GM19351 (cell line): ENCODE data around the gene PANX2.
A peak's percentile ranks its signal among the peaks of the same experiment; 100 is the strongest.
"Not testable (repeated sequence)": the region's sequence is repeated elsewhere in the genome, so short reads cannot be mapped to it uniquely, and the experiment has no call there.

Experiments
- ATAC-seq: cut with Tn5 transposase; IDR thresholded peaks from one replicate; pipeline ENCODE4 v1.9.1; 2021; ENCODE audit warnings: mild to moderate bottlenecking, moderate library complexity; ENCODE audit not compliant: unreplicated experiment

The PANX2 gene

GRCh38 chr22:50196256-50196655 lies 25.7 kb downstream of the PANX2 start:
- ATAC-seq: no peak

DNA sequence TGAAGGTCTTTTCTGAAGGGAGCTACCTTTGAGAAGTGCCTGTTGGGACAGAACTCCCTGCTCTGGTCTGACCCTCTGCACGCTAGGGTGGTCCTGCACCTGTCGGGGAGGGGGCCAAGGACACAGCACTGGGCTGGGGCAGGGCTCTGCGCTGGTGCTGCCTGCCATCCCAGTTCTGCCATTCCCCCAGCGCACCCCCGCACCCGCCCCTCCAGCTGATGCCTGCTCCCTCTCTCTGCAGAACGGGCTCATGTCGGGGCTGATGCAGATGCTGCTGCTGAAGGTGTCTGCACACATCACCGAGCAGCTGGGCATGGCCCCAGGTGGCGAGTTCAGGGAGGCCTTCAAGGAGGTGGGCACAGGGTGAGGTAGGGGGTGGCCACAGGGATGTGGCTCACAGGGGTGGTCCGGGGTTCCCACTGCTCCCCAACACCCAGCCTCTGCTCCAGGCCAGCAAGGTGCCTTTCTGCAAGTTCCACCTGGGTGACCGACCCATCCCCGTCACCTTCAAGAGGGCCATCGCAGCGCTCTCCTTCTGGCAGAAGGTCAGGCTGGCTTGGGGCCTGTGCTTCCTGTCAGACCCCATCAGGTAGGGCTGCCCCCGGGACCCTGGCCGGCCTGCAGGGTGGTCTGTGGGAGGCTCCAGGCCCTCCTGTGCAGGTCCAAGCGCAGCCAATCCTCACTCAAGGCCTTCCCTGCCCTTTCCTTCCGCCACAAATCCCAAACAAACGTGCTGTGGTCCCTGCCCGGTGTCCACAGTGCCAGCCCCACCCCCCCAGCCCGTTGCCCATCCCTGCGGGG lies 26.7 kb downstream of the PANX2 start:
- no peak for ATAC-seq

DNA sequence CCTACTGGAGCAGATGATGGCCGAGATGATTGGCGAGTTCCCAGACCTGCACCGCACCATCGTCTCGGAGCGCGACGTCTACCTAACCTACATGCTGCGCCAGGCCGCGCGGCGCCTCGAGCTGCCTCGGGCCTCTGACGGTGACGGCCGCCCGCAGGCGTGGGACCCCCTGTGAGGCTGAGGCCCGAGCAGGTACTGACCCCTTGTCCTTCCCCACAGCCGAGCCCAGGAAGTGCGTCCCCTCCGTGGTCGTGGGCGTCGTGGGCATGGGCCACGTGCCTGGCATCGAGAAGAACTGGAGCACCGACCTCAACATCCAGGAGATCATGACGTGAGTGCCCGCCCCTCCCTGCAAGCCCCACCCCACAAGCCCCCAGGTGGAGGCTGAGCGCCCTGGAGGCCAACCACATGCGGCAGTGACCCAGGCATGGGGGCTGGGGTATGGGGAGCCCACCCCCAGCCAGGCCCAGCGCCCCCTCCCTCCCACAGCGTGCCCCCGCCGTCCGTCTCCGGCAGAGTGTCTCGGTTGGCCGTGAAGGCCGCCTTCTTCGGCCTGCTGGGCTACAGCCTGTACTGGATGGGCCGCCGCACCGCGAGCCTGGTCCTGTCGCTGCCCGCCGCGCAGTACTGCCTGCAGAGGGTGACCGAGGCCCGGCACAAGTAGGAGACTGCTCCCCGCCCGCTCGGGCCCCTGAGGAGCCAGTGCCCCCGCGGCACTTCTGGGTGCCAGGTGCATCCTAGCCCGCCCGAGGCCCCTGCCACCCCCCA lies 27.5 kb downstream of the PANX2 start:
- ATAC-seq: no peak

DNA sequence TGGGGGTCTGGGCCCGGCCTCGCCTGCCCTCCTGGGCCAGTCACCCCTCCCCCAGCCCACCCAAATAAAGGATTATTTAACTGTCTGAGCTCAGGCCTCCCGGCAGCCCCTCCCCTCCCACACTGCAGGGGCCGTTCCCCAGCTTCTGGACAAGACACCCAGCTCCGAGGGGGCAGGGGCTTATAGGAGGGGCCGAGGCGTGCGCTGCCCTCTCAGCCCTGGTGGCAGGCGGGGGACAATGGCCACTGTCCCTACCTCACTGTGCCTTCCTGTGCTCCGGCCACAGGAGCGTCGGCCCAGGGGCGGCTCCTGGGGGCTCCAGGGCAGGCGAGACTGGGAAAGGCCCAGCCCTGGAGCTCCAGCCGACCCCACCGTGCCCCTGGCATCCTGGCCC lies 28.1 kb downstream of the PANX2 start:
- no peak for ATAC-seq

DNA sequence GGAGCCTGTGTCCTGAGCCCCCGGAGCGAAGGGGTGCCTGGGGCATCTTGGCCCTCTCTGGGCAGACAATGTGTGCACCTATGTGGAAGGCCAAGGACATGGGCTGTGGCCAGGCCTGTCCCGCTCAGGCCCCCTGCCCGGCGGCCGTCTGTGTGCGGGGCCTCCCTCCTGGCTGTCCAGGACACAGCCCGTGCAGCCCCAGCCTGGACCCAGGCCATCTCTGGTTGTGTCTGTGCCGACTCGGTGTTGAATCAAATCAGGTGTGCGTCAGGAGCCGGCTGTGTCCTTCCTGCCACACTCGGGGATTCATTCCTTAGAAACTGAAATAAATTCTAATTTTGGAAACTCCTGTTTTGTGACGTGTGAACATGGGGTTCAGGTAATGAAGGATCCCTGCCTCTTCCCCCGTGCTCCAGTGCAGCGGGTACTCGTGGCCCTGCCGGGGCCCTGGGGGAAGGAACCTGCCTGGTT lies 28.8 kb downstream of the PANX2 start:
- no peak for ATAC-seq

GRCh38 chr22:50199829-50200460 lies 29.4 kb downstream of the PANX2 start:
- peak; percentile 11 for ATAC-seq

GRCh38 chr22:50200461-50201190 lies 30.1 kb downstream of the PANX2 start, which contains the start of gene SELENOO:
Gene SELENOO, plus strand, starts transcription at chr22:50201011. Its CDS starts 26 bp downstream, at chr22:50201037.
- ATAC-seq: peak; percentile 68

DNA sequence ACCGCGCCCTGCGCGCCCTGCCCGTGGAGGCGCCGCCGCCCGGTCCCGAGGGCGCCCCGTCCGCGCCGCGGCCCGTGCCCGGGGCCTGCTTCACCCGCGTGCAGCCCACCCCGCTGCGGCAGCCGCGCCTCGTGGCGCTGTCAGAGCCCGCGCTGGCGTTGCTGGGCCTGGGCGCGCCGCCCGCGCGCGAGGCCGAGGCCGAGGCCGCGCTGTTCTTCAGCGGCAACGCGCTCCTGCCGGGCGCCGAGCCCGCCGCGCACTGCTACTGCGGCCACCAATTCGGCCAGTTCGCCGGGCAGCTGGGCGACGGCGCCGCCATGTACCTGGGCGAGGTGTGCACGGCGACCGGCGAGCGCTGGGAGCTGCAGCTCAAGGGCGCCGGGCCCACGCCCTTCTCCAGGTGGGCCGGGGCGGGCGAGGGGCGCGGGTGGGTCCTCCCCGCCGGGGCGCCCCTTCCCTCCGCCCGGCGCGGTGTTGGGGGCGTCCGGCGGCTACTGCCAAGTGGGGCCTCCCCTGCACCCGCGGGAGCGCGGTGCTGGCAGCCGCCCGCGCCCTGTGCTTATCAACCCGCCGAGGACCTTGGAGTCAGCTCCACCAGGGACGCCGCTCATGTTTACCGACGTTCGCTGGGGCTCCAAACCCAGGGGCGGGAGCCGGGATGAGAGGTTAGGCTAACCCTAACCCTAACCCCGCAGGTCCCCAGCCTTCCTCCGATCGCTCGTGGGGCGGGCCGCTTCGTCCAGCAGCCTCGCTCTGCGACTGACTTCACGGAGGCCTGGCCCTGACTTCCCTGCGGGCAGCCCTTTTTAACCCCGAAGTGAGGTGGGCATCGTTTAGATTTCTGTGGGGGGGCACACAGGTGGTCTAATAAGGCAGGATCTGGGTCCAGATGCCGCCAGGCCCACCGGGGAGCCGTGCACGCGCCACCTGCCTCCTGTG lies 30.9 kb downstream of the PANX2 start:
- ATAC-seq: peak; percentile 22

- ATAC-seq: no peak
Measured at GRCh38 chr22:50202130-50202666, 31.7 kb downstream of the PANX2 start.

DNA sequence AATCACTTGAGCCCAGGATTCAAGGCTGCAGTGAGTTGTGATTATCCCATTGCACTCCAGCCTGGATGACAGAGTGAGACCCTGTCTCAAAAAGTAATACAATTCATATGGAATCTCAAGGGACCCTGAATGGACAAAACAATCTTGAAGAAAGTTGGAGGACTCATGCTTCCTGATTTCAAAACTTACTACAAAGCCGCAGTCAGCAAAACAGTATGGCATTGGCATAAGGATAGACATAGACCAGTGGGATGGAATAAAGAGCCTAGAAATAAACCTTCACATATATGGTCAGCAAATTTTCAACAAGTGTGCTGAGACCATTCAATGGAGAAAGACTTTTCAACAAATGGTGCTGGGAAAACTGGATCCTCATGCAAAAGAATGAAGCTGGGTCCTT lies 32.8 kb downstream of the PANX2 start:
- ATAC-seq: no peak

GRCh38 chr22:50204571-50204970 lies 34.0 kb downstream of the PANX2 start:
- ATAC-seq: no peak

DNA sequence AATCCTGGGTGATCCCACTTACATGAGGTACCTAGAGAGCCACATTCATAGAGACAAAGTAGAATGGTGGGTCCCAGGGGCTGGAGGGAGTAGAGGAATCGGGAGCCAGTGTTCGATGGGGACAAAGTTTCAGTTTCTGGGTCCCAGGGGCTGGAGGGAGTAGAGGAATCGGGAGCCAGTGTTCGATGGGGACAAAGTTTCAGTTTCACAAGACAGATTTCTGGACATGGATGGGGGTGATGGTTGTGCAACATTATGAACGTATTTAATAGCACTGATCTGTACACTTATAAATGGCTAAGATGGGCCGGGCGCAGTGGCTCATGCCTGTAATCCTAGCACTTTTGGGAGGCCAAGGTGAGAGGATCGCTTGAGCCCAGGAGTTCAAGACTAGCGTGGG lies 34.5 kb downstream of the PANX2 start:
- ATAC-seq: not testable (repeated sequence)

GRCh38 chr22:50205781-50206569 lies 35.4 kb downstream of the PANX2 start:
- ATAC-seq: no peak

DNA sequence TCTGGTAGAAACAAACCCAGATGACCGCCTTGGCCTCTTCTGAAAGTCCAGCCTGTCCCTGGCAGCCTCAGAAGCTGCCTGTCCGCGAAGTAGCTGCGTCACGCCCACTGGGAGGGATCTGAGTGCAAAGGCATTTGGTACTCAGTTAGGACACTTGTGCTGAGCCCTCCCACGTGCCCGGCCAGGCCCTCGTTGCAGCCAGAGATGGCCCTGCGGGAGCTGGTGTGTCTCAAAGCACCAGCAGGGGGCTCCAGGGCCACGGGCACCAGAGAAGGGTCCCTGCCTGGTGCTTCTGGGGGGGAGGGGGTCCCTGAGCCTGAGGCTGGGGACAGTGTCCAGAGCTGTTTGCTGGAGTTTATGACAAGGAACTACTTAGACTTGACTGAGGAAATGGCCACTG lies 36.1 kb downstream of the PANX2 start:
- ATAC-seq: no peak

- ATAC-seq: no peak
Measured at GRCh38 chr22:50207383-50208140, 37.0 kb downstream of the PANX2 start.

GRCh38 chr22:50208430-50208938 lies 38.0 kb downstream of the PANX2 start:
- no peak for ATAC-seq

DNA sequence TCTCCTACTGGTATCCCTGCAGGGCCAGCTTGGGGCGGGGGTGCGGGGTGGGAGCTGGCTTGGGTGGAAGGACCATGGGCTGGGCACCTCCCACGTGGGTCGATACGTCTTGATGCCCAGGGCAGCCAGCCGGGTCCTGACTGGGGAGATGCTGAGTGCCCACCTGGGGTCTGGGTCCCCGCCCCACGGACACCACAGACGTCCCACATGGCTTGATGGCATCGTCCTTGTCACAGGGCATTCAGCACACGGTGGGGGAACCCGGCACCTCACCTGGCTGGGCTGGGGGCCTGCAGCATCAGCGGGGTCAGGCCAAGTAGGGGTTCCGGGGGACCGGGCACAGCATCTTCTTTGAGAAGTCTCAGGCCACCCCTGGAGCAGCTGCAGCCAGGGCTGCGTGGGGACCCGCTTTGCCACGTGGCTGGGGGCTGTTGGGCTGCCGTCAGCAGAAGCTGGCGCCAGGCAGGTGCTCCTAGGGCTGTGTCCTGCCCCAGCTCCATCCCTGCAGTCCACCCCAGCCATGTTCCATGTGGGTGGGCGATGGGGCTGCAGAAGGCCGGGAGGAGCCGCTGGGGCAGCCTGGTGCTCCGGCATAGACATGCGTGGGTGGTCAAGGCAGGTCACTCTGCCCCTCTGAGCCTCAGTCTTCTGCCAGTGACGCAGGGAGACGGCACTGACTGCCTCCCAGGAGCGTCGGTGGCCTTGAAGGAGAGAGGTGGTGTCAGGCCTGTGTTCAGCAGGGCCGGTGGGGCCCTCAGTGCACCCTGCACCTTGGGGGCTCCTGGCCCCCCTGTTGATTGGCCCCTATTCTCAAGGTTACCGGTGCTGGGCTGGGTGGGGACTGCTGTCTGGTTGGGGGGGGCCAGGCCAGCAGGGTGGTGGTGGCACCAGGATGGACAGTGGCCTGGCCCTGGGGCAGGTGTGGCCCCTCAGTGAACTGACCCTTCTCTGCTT lies 38.7 kb downstream of the PANX2 start:
- no peak for ATAC-seq
